Skin epidermis (tissue), 12 donors: Measurements from ENCODE around the gene GIPC3.
"Not testable (repeated sequence)": the region's sequence is repeated elsewhere in the genome, so short reads cannot be mapped to it uniquely, and the experiment has no call there.

Source experiments
- H3K27ac ChIP-seq, 21 experiments: fragments of 200-600 bp; sonication (generic) in 11 of 21; one replicate each; pipeline ENCODE4 v1.5.0; 2020; ENCODE audit warnings: mild to moderate bottlenecking in 3 of 21, inconsistent platforms in 2 of 21, moderate library complexity in 2 of 21
- H3K4me3 ChIP-seq, 7 experiments: fragments of 200-600 bp; sonication (generic) in 2 of 7; one replicate each; pipeline ENCODE4 v1.5.0; 2020; ENCODE audit warnings: inconsistent platforms in 2 of 7, mild to moderate bottlenecking in 2 of 7, moderate library complexity in 1 of 7

The GIPC3 gene

DNA sequence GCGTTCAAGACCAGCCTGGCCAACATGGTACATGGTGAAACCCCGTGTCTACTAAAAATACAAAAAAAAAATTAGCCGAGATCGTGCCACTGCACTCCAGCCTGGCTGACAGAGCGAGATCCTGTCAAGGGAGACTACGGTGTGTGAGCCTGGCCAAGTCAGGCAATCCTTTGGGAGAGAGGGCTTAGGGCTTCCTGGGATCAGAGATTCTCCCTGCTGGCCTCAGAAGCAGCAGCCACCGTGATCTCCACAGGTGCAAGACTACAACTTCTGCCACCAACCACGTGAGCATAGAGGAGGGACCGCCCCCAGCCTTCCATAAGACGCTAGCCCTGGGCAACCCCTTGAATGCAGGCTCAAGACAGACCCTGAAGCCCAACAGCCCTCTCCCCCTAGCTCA lies 35.5 kb upstream of the GIPC3 start:
- no peak overlapping the region for H3K4me3 ChIP-seq
- H3K27ac ChIP-seq: no peak overlapping the region

DNA sequence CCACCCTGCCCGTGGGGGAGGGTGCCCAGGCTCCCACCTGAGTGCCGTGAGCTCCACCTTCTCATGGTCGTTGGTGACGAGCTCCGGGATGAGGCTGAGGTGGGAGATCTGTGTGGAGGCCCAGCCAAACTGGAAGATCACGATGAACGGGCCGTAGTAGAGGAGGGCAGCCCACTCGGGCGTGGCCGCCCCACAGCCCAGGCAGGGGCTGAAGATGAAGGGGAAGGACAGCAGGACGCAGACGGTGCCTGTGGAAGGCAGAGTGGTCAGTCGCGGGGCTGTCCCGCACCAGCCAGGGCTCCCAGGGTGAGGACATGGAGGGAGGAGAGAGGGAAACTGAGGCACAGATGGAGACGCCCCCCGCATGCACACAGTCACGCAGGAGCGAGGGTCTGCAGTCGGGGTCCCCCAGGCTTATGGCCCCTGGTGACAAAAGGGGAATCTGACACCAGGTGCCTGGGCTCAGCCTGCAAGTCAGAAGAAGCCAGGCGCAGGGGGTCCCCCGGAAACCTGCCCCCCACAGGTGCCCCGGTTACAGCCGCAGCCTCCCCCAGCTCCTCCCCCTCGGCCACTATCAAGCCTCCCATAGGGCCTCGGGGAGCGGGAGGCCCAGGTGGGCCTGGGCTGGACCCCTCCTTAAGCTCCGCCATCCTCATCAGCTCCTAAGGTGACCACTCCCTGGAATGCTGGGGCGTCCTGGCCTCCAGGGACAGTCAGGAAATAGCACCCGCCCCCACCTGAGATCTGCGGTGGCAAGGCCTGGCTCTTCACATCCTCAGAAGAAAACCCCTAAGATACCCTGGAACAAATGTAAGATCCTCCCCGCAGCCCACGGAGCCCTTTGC lies 34.1 kb upstream of the GIPC3 start:
- Histone ChIP-seq H3K27ac (no peak overlapping the region), H3K4me3 (no peak overlapping the region)

DNA sequence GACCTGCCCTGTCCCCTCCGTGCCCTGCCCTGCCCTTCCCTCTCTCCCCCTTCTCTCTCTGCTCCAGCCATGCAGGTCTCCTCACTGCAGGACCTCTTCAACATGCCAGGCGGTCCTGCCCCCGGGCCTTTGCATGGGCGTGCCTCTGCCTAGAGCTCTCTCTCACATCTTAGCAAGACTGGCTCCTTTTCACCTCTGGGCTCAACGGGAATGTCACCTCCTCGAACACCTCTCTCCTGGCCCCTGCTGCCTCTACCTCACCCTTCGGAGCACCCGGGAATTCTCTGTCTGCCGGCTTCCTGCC lies 33.5 kb upstream of the GIPC3 start:
- no peak overlapping the region for H3K4me3 ChIP-seq
- no peak overlapping the region for H3K27ac ChIP-seq

DNA sequence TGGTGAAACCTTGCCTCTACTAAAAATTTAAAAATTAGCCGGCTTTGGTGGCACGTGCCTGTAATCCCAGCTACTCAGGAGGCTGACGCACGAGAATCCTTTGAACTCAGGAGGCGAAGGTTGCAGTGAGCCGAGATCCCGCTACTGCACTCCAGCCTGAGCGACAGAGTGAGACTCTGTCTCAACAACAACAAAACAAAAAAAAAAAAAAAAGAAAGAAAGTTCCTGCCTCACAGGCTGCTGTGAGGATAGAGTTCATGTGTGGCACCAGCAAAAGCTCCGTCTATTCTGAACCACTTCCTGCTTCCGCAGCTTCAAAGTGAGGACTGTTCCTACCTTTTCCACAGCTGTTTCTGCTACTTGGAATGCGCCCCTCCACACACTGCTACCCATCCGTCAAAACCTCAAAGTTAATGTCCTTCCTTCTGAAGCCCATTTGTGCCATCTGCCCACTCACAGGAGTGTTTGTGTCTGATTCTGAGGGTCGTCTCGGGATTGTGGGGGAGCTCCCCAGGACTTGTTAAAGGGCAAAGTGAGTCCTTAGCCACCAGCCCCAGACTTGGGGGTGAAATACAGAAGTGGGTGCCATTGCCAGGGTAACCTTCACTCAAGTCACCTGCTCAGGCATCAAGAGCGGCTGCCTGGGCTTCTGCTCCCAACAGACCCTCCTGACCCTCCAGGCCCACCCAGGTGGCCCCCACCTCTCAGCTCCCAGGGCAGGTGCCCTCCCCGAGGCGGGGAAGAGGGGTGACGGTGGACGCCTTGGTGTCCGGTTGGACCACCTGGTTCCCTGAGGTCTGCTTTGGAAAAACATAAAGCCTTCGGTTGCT lies 30.8 kb upstream of the GIPC3 start:
- Histone ChIP-seq H3K4me3 (no peak overlapping the region), H3K27ac (peak overlapping the region in 19 of 21 experiments; percentile 25 to 90 (median 67))

DNA sequence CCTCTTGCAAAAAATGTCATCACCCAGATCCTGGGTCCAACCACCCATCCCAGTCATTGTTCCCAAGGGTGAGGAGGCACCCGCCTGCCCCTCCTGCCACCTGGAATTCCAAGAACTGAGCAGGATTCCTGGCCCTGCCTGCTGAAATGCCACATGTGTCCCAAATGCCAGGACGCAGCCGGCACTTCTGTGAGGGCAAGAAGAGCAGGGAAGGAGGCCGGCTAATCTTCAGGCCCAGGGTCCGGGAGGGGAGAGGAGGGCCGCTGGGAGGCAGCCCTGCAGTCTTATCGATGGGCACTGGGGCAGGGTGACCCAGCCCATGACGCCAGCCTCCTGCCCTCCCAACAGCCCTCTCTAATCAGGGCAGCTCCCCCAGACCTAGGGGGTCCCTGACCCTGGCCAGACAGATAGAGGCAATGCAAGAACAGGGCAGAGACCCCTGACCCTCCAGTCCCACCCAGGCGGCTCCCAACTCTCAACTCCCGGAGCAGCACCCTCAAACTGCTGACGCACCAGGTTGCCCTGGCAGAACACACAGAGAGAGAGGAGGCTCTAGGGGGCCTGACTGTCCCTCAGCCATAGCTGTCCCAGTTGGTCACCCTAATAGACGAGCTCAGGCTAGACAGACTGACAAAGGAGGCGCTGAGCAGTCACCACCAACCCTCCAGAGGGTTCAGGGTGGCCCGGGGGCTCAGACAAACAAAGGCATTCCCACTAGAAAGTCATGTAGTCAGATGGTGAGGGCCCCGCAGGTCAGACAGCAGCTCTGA lies 29.4 kb upstream of the GIPC3 start:
- Histone ChIP-seq H3K4me3 (peak overlapping the region; percentile 61 to 99 (median 84)), H3K27ac (peak overlapping the region in 17 of 21 experiments; percentile 6 to 90 (median 86))

DNA sequence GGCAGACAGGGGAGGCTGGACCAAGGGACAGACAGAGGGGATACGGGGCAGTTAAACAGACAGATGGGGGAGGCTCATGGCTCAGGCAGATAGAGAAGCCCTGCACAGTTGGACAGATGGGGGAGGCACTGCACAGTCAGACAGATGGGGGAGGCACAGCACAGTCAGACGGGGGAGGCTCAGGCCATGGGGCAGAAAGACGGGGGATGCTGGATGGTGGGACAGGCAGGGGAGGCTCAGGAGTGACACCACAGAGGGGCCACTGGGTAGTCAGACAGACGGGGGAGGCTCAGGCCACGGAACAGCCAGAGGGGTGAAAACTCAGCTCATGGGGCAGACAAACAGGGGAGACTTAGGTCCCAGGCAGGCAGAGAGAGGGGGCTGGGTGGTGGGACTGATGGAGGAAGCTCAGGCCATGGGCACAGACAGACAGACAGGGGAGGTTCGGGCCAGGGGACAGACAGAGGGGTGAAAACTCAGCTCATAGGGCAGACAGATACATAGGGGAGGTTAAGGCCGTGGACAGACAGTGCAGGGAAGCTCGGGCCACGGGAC lies 28.8 kb upstream of the GIPC3 start:
- H3K27ac ChIP-seq: peak overlapping the region in 20 of 21 experiments; percentile 50 to 90 (median 85)
- peak overlapping the region; percentile 61 to 99 (median 84) for H3K4me3 ChIP-seq

DNA sequence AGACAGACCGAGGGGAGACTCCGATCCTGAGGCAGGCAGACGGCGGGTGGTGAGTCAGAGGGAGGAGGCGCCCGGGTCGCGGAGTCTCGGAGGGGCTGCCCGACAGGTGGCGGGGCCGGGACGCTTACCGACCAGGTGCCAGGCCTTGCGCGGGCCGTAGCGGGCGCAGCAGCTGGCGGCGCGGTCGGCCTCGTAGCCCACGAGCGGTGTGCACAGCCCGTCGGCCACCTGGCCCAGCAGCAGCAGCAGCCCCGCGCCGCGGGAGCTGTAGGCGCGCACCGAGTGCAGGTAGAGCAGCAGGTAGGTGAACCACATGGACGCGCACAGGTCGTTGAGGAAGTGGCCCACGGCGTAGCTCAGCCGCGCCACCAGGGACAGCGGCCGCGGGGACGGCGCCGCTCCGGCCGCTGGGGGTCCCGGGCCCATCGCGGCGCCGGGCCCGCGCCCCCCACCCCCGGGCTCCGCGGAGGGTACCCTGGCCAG lies 28.3 kb upstream of the GIPC3 start:
- H3K27ac ChIP-seq: peak overlapping the region; percentile 50 to 90 (median 85)

DNA sequence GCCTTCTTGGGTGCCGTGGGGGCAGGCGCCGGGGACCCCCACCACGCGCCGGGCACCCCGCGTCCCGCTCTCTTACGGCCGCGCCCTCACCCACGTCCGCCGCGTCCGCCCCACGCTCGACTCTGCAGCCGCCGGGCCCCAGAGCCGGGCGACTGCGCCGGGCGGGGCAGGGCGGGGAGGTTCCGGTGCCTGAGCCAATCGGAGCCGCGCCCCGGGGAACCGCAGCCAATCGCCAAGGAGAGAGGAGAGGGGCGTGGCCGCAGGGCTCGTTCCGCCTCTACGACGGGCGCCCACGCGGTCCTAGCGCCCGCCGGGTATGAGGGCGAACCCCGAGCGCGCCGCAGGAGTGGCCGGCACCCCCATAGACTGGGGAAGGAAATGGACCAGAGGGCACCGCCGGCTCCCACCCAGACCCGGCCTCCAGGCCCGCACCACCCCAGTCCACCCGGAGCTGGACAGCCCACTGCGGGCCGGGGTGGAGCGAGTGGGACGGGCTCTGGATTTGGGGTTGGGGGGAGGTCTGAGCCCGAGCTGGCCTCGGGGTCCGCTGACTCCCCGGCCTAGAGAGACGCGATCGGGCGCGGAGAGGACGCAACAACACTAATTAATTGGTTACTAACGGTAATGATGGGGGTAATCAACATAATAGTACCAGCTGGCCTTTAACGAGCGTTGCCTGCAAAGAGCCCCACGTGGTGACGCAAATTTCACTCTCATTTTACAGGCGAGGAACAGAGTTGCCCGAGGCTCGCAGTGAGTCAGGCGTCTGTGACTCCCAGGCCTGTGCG lies 27.6 kb upstream of the GIPC3 start, which contains the start of gene MFSD12:
MFSD12 (minus strand) TSS at position 126 of the 788 bp plus-strand sequence. CDS start 183 bp downstream, outside the sequence.
- peak within 1 kb of the TSS; percentile 66 to 90 (median 85) for H3K27ac ChIP-seq

More for the DNA sequence above, 28.3 kb upstream of the GIPC3 start:
- H3K4me3 ChIP-seq: peak overlapping the region; percentile 61 to 99 (median 84)

DNA sequence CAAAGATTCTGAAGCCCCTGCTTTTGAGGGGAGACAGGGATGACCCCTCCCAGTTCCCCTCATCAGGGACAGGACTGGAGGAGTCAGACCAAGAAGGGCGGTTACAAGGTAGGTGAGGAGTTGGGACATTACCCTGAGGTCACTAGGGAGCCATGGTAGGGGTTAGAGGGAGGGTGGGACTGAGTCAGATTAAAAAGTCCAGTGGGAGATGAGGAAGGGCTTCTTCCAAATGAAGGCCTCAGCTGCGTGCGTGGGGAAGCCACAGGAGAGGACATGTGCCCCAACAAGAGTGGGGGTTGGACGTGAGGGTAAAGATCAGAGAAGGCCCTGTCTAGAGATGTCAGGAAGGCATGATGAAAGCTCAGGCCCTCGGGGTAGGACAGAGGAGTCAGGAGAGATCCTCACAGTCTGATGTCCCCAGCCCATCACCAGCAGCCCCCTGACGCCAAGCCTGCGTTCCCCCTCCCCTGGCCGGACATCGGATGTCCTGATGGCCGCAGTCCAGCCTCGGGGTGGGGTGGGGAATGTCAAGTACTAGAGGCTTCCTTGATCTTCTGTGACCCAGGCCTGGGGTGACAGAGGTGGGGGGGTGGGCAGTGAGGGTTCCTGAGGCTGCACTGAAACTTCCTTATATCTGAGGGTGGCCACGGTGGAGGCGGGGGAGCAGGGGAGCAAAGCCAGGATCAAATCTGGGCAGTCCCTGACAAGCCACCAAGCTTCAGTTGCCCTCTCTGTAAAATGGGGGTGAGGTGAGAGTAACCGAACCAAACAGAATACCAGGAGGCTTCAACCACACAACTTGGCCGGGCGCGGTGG lies 21.4 kb upstream of the GIPC3 start:
- H3K27ac ChIP-seq: peak overlapping the region in 1 of 21 experiments; percentile 19

More for the DNA sequence above, 27.6 kb upstream of the GIPC3 start, which contains the start of gene MFSD12:
- H3K4me3 ChIP-seq: peak within 1 kb of the TSS; percentile 61 to 99 (median 84)

DNA sequence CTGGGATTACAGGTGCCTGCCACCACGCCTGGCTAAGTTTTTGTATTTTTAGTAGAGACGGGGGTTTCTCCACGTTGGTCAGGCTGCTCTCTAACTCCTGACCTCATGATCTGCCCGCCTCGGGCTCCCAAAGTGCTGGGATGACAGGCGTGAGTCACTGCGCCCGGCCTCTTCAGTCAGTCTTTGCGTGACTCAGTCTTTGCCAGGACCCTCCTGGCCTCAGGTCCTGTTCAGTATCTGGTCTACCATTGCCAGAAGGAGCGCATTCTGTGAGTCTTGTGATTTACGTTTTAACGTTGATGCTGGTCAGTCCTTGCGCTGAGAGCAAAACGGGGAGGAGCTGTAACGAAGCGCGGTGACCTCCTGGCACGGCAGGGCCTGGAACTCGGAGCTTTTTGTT lies 20.1 kb upstream of the GIPC3 start:
- no peak overlapping the region for H3K27ac ChIP-seq
- no peak overlapping the region for H3K4me3 ChIP-seq

More for the DNA sequence above, 21.4 kb upstream of the GIPC3 start:
- H3K4me3 ChIP-seq: no peak overlapping the region

DNA sequence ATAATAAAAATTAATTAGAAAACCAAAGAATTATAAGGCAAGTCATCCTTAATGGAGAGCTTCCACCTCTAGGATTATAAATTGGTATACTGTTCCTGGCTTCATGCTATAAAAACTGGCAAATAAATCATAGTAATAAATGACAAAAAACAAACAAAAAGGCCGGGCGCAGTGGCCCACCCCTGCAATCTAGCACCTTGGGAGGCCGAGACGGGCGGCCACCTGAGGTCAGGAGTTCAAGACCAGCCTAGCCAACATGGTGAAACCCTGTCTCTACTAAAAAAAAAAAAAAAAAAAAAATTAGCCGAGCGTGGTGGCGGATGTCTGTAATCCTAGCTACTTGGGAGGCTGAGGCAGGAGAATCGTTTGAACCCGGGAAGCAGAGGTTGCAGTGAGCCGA lies 15.2 kb upstream of the GIPC3 start:
- peak overlapping the region in 1 of 21 experiments; percentile 12 for H3K27ac ChIP-seq
- not testable (repeated sequence) for H3K4me3 ChIP-seq

DNA sequence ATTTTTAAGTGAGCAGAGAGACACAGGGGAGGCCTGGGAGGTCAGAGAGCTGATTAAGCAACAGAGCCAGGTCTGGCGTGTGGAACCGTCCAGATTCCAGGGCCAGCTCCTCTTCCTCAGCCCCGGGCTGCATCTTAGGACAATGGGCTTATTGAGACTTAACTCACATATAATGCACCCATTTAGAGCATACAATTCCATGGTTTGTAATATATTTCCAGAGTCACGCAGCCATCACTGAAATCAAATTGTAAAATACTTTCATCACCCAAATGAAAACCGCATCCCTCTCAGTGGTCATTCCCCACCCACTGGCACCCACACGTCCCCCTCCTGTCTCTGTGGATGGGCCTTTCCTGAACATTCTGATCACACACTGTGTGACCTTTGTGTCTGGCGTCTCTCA lies 14.7 kb upstream of the GIPC3 start:
- no peak overlapping the region for H3K4me3 ChIP-seq
- peak overlapping the region in 1 of 21 experiments; percentile 12 for H3K27ac ChIP-seq

DNA sequence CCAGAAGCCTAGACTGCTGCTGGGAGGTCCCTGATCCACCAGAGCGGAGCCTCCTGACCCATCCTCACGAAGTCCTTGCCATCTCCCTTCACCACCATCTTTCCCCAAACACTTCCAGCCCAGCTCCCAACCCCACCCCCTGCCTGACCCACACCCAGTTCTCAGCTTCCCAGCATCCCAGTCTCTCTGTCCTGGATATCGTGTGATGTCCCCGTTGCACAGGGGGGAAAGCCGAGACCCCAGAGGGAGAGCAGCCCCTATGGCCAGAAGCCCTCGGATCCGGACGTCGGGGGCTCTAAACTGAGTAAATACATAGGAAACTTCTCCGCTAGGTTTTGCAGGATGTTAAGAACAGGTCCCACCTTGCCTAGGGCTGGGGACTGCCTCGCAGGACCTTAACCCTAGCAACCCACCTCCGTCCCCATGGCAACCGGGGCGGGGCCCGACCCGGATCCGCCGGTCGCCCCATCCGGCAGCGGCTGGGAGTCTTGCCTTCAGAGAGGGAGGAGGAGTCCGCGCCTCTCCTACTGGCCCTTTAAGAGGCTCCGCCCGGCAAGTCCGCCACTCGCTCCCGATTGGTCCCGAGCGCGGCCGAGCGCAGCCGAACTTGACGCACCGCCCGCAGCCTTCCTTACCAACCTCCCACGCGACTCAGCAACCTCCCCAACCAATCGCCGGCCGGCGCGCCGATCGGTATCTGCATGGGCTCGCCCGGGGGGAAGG lies 13.0 kb upstream of the GIPC3 start:
- Histone ChIP-seq H3K27ac (peak overlapping the region in 18 of 21 experiments; percentile 33 to 96 (median 74)), H3K4me3 (peak overlapping the region; percentile 71 to 89 (median 86))

DNA sequence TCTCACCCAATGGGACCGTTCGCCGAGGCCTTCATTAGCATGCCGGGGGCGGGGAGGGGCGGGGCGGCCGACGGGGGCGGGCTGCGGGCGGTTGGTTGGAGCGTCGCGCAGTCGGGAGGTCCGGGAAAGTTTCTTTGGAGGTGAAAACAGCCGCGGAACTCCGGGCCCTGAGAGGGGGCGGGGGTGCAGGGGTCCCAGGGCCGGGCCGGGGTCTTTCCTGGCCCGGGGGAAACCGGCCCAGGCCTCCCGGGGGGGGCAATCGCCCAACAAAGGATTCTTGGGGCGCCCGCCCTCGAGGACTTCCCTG lies 12.5 kb upstream of the GIPC3 start, which contains the start of gene HMG20B:
HMG20B (plus strand) TSS at position 90 of the 307 bp plus-strand sequence. CDS start 366 bp downstream, outside the sequence.
- peak within 1 kb of the TSS; percentile 71 to 89 (median 86) for H3K4me3 ChIP-seq
- peak within 1 kb of the TSS; percentile 63 to 96 (median 85) for H3K27ac ChIP-seq

DNA sequence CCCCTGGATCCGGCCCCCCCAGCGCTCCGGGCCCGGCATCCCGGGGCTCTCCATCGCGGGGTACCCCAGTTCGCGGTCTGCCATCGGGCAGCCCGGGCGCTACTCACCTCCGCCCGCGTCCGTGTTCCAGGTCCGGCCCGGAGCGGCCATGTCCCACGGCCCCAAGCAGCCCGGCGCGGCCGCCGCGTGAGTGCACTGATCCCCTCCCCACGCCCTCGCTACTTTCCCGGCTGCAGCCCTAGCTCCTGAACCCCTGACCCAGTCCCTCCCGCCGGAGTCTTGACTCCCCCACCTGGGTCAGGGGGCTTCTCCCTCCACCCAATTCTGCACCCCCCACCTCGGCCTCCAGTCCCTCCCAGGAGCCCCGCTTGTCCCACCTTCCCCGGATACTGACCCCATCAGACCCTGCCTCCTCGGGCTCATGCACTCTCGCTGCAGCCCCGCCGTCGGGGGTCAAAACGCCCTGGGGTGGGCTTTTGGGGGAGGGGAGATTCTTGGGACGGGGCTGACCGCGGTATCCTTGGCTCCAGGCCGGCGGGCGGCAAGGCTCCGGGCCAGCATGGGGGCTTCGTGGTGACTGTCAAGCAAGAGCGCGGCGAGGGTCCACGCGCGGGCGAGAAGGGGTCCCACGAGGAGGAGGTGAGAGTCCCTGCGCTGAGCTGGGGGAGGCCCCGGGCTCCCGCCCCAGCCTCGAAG lies 12.0 kb upstream of the GIPC3 start:
- peak overlapping the region; percentile 71 to 89 (median 86) for H3K4me3 ChIP-seq
- peak overlapping the region; percentile 63 to 96 (median 85) for H3K27ac ChIP-seq
